Astrocyte of the cerebellum (primary cell): ENCODE data around the gene EPHX1.
A peak's percentile ranks its signal among the peaks of the same experiment; 100 is the strongest.
"Not testable (repeated sequence)": the region's sequence is repeated elsewhere in the genome, so short reads cannot be mapped to it uniquely, and the experiment has no call there.

Experiments used
- DNase-seq: peaks from one replicate; pipeline ENCODE4 v3.0.0-alpha.2; 2011; ENCODE audit warnings: low read depth
- H3K4me3 ChIP-seq: 2 replicates; pipeline ENCODE4 v1.5.1; 2011; ENCODE audit warnings: mild to moderate bottlenecking, low read depth, low read length, moderate library complexity
- CTCF ChIP-seq: IDR thresholded peaks from 2 replicates; pipeline ENCODE4 v1.5.1; 2012; ENCODE audit warnings: low read length, low read depth, moderate library complexity, mild to moderate bottlenecking; ENCODE audit errors: missing control alignments
- in situ Hi-C: cut with HindIII; loops from 2 replicates; pipeline ENCODE4 v1.10.0; 2017; ENCODE audit warnings: low sequenced_read_pairs

The EPHX1 gene

GRCh38 chr1:225834417-225835329 lies 24.7 kb downstream of the EPHX1 start:
- in situ Hi-C loops, result no loop called here
- peak; percentile 83 for DNase-seq
- TF ChIP-seq CTCF, result no peak

GRCh38 chr1:225835856-225836255 lies 25.9 kb downstream of the EPHX1 start:
- no peak for TF ChIP-seq CTCF
- peak; percentile 42 for DNase-seq

More at GRCh38 chr1:225834417-225835329, 24.7 kb downstream of the EPHX1 start:
- H3K4me3 ChIP-seq, result no peak overlapping the region

GRCh38 chr1:225836296-225836695 lies 26.4 kb downstream of the EPHX1 start:
- in situ Hi-C loops, result not testable (repeated sequence)

More at GRCh38 chr1:225835856-225836255, 25.9 kb downstream of the EPHX1 start:
- in situ Hi-C loops, result no loop called here
- H3K4me3 ChIP-seq, result no peak overlapping the region

GRCh38 chr1:225838793-225839192 lies 28.9 kb downstream of the EPHX1 start:
- in situ Hi-C loops, result no loop called here
- no peak for TF ChIP-seq CTCF
- no peak for DNase-seq
- H3K4me3 ChIP-seq, result no peak overlapping the region

More at GRCh38 chr1:225836296-225836695, 26.4 kb downstream of the EPHX1 start:
- not testable (repeated sequence) for H3K4me3 ChIP-seq, DNase-seq

DNA sequence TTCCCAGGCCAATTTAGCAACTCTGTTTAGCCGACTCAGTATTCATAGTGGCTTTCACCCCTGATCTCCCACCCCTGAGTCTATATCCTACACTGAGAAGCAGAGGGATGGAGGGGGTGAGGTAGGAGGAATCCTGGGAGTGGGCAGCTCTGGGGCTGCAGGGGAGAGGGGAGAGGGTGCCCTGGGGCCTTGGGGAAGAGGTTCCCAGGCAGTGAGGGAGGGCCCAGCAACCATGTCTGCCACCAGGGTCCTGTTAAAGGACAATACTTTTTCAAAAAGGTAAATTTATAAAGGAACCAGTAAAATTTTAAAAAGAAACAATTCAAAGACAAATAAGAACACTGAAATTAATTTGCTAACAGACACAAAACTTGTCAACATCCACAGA lies 30.3 kb downstream of the EPHX1 start:
- in situ Hi-C loops, result no loop called here
- no peak for TF ChIP-seq CTCF

GRCh38 chr1:225840713-225841112 lies 30.8 kb downstream of the EPHX1 start:
- no peak overlapping the region for H3K4me3 ChIP-seq
- in situ Hi-C loops, result no loop called here
- no peak for TF ChIP-seq CTCF
- DNase-seq, result no peak

More for the DNA sequence above, 30.3 kb downstream of the EPHX1 start:
- DNase-seq, result no peak
- no peak overlapping the region for H3K4me3 ChIP-seq

GRCh38 chr1:225842074-225842473 lies 32.1 kb downstream of the EPHX1 start:
- no peak for DNase-seq
- in situ Hi-C loops, result no loop called here

More at GRCh38 chr1:225842074-225842473, 32.1 kb downstream of the EPHX1 start:
- TF ChIP-seq CTCF, result no peak
- no peak overlapping the region for H3K4me3 ChIP-seq
